ENCODE results near the gene SLC12A1.

SLC12A1 gene

GRCh38 chr15:48244921-48245320 is 38.8 kb downstream of the SLC12A1 start:
- no peak for DNase-seq

- DNase-seq = no peak
Observed at GRCh38 chr15:48248414-48248813, 42.3 kb downstream of the SLC12A1 start.

- DNase-seq = peak in 1 of 2 donors; percentile 51
Observed at GRCh38 chr15:48250640-48251076, 44.6 kb downstream of the SLC12A1 start.

GRCh38 chr15:48253172-48253571 is 47.1 kb downstream of the SLC12A1 start:
- no peak for DNase-seq

GRCh38 chr15:48265135-48265534 is 59.0 kb downstream of the SLC12A1 start:
- no peak for DNase-seq

- DNase-seq = no peak
Observed at GRCh38 chr15:48266024-48266689, 60.1 kb downstream of the SLC12A1 start.

- DNase-seq = no peak
Observed at GRCh38 chr15:48267766-48268165, 61.7 kb downstream of the SLC12A1 start.

GRCh38 chr15:48273049-48273448 is 66.9 kb downstream of the SLC12A1 start:
- no peak for DNase-seq

GRCh38 chr15:48278666-48279065 is 72.6 kb downstream of the SLC12A1 start:
- no peak for DNase-seq

- no peak for DNase-seq
Observed at GRCh38 chr15:48279608-48280007, 73.5 kb downstream of the SLC12A1 start.

GRCh38 chr15:48281674-48282073 is 75.6 kb downstream of the SLC12A1 start:
- no peak for DNase-seq

- no peak for DNase-seq
Observed at GRCh38 chr15:48282216-48282615, 76.1 kb downstream of the SLC12A1 start.

GRCh38 chr15:48283396-48284145 is 77.5 kb downstream of the SLC12A1 start:
- DNase-seq = no peak

GRCh38 chr15:48285329-48286214 is 79.5 kb downstream of the SLC12A1 start:
- DNase-seq = peak; percentile 15 to 69

- DNase-seq = no peak
Observed at GRCh38 chr15:48289628-48290027, 83.5 kb downstream of the SLC12A1 start.

GRCh38 chr15:48292458-48292857 is 86.4 kb downstream of the SLC12A1 start:
- DNase-seq = no peak

GRCh38 chr15:48297668-48298067 is 91.6 kb downstream of the SLC12A1 start:
- no peak for DNase-seq

- DNase-seq = no peak
Observed at GRCh38 chr15:48298914-48299313, 92.8 kb downstream of the SLC12A1 start.

GRCh38 chr15:48300038-48300437 is 93.9 kb downstream of the SLC12A1 start:
- DNase-seq = no peak

GRCh38 chr15:48304398-48304797 is 98.3 kb downstream of the SLC12A1 start:
- no peak for DNase-seq

GRCh38 chr15:48306639-48307038 is 100.5 kb downstream of the SLC12A1 start:
- DNase-seq = no peak

- DNase-seq = no peak
Observed at GRCh38 chr15:48307586-48307985, 101.5 kb downstream of the SLC12A1 start.

GRCh38 chr15:48309740-48310139 is 103.6 kb downstream of the SLC12A1 start:
- no peak for DNase-seq

All from hippocampal formation (tissue), 2 donors.